GM23248 (cell line): ENCODE measurements around the gene KRTAP4-3.

Experiments
- EZH2 ChIP-seq: fragments of 200-600 bp; sonication (generic); IDR thresholded peaks from 2 replicates; pipeline ENCODE4 v1.6.1; 2018; ENCODE audit warnings: antibody characterized with exemption, mild to moderate bottlenecking; ENCODE audit not compliant: insufficient read depth, poor library complexity, severe bottlenecking
- EZH2phosphoT487 ChIP-seq: fragments of 200-600 bp; sonication (generic); IDR thresholded peaks from 2 replicates; pipeline ENCODE4 v1.6.1; 2018; ENCODE audit warnings: antibody characterized with exemption, moderate library complexity, mild to moderate bottlenecking, low read depth; ENCODE audit not compliant: insufficient read depth

DNA sequence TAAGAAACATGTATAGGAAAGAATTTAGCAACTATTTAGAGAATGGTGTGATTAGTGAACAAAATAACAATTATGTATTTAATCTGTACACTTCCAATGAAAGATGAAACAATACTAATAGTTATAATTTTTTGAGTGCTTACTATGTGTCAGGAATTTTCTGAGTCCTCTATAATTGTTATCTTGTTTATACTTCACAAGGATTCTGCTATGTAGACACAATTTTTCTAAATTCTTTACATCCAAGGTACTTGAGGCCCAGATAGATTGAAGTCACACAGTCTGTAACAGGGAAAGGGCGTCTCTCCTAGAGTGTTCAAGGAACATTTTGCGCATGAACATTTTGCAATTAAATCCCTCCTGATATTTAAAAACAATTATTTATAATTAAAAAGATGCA lies 43.0 kb downstream of the KRTAP4-3 start:
- TF ChIP-seq EZH2: no peak
- TF ChIP-seq EZH2phosphoT487: no peak
